Putamen (tissue), 1 donor: ENCODE data around the gene WNT9A.

ENCODE experiments used
- DNase-seq: peaks from one replicate; pipeline ENCODE4 v3.0.0-alpha.2; 2016; ENCODE audit warnings: low spot score

WNT9A gene

GRCh38 chr1:227897704-227898438, 49.9 kb downstream of the WNT9A start:
- DNase-seq: no peak

DNA sequence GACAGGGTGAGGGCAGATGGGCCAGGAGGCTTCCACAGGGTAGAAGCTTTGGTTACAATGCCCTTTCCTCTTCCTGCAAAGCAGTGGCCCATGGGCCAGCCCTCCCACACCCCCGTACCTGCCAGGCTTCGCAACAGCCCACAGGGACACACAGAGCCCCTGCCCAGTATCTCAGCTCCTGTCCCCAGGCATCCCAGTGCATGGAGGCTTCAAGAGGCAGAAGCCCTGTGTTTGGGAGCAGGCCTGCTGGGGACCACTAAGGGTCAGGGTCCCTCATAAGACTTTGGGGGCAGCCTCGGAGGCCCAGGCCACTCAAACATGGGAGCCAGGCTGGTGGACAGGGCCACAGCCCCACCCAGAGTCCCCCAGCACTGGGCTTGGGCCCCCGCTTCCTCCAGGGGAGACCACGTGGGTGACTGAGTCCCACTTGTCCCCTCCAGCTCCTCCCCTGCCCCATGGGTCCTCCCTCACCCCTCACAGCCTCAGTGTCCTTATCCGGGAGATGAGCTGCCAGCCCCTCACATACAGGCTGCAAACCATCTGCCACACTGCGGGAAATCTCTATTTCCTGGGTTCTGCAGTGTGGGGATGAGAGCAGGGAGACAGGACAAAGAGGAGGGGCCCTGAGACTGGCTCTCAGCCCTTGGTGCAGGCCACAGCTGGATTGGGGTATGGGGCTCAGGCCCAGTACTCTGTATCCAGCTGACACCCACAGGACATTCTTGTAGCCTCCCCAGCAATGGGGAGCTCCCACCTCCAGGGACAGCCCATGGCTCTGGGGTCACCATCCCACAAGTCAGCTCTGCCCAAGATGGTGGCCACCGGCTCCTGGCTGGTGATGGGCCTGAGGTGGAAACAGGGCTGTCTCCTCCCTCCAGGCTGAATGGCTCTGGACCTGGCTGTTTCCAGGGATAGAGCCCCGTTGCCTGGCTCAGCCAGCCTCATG, 50.7 kb downstream of the WNT9A start:
- DNase-seq: no peak

DNA sequence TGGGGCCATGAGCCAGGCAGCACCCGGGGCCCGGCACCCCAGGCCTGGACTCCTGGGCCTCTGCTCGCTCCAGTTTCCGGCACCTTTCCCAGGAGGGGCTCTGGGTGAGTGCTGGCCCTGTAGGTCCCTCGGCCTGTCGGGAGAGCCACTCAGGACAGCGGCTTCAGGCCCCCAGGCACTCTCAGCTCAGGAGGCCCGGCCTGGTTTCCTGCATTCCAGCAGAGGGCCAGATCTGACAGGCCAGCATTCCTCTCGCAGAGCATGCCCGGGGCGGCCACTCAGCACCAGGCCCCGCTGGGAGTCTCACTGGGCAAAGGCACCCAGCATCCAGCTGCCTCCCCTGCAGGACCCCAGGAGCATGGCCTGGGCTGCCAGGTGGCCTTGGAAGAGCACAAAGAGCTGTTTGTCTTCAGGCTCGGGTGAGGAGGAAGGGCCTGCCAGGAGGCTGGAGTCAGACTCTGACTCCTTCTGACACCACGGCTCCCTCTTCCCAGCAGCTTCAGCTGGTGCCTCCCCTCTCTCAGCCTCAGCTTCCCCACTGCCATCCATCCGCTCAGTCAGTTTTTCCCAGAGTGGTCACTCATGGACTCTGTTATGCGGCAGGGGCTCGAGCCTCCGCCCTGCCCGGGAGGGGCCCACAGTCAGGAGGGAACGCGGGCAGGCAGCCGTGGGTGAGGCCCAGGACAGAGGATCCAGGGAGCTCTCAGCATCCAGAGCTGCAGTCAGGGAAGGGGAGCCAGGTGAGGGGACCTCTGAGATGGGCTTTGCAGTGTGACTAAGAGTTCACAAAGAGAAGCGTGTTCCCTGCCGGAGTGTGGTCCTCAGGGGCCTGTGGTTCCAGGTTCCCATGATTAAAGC, 51.7 kb downstream of the WNT9A start:
- DNase-seq: peak; percentile 70

DNA sequence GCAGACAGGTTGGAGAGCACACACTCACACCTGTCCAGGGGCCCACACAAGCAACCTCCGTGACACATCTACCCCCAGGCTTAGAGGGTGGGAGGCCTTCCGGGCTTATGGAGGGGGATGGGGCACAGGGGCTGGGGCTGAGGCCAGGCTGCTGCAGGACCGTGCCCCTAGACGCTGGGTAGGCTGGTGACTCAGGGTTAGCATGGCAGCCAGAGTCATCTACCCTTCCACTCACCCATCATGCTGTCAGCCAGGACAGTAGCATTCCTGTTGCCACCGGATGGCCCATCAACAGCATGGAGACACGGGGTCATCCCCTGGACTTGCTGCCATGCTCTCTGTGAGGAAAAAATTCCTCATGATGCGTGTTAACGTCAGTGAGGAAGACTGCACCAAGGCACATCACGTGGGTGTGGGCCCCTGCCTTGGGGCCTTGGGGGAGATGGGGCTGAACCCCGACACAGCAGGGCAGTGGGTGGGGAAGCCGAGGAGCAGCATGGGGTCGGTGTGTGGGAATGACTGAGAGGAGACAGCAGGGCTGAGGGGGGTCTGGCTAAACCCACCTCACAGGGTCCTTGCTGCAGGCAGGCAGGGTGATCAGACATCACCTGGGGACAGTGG, 52.8 kb downstream of the WNT9A start:
- no peak for DNase-seq

- DNase-seq: no peak
Observed at GRCh38 chr1:227893949-227894721, 53.6 kb downstream of the WNT9A start.

GRCh38 chr1:227893300-227893948, 54.3 kb downstream of the WNT9A start:
- no peak for DNase-seq

DNA sequence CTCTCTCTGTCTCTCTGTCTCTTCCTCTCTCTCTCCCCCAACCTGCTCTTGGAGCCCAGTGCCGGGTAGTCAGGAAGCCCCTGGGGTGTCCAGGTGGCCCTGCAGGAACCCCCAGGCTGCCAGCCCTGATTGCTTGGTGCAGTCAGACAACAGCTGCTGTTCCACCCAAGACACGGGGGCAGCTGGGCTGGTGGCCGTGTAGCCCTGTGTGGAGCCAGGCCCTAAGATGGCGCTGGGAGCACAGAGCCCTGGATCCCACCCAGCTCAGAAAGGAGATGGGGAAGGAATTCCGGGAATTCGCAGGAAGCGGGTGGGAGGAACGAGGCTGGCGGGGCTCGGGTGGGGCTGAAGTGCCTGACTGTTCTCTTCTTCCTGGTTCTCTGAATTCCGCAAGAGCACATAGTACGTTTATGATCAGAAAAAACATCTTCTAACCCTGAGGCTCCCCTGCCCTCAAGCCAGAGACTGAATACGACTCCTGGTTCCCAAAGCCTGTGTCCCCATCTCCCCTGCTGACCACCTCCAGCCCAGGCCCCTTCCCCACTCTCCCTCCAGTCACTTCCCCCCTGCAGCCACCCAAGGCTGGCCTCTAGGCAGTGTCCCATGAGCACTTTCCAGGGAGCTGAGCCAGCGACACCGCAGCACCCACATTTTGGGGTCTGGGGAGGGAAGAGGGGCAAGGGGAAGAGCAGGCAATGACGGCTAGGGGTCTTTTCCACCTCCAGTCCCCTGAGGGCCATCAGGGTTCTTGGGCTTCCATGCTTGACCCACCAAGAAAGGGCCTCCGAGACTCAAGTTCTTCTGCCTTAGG, 55.0 kb downstream of the WNT9A start:
- no peak for DNase-seq

DNA sequence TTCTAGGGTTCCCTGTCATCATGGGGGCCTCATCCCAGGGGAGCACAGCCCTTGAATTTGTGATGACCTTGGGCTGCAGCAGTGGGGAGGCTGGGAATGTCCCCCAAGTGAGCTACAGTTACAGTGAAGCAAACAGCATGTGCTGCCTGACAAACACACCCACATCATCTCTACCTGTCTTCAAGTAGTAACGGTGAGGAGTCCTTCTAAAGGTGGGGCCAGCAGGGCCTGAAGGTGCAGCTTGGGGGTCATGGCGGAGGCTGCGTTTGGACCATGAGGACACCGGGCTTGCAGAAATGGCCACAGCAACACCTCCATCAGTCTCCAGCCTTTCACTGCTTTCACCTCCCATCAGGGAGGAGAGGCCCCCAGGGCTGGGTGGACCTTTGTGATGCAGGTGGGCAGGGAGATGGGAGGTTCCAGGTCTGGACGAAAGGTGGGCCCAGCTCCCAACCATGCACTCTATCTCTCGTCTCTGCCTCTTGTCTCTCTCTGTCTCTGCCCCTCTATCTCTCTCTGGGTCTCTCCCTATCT, 55.7 kb downstream of the WNT9A start:
- no peak for DNase-seq

GRCh38 chr1:227891223-227891954, 56.3 kb downstream of the WNT9A start:
- DNase-seq: no peak

- DNase-seq: no peak
Observed at GRCh38 chr1:227890451-227891222, 57.1 kb downstream of the WNT9A start.

DNA sequence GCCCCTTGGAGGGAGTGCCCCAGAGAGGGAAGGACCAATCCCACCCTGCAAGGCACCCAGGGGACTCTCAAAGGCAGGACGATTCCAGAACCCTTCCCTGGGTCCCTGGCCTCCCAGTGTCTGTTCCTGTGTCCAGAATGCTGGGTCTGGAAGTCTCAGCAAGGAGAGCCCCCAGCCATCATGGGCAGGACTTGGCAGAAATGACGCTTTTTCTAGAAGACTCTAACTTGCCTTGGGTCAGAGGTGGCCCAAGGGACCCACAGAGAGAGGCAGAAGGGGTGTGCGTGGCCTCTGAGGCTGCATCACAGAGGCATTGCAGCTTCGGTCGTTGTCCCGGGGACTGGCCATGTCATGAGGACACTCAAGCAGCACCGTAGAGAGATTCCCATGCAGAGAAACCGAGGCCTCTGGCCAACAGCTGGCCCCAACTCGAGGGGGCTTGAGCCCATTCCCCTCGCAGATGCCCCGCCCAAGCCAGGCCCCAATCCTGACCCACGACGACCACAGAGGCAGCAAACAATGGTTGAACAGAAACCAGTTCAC, 57.8 kb downstream of the WNT9A start:
- no peak for DNase-seq

DNA sequence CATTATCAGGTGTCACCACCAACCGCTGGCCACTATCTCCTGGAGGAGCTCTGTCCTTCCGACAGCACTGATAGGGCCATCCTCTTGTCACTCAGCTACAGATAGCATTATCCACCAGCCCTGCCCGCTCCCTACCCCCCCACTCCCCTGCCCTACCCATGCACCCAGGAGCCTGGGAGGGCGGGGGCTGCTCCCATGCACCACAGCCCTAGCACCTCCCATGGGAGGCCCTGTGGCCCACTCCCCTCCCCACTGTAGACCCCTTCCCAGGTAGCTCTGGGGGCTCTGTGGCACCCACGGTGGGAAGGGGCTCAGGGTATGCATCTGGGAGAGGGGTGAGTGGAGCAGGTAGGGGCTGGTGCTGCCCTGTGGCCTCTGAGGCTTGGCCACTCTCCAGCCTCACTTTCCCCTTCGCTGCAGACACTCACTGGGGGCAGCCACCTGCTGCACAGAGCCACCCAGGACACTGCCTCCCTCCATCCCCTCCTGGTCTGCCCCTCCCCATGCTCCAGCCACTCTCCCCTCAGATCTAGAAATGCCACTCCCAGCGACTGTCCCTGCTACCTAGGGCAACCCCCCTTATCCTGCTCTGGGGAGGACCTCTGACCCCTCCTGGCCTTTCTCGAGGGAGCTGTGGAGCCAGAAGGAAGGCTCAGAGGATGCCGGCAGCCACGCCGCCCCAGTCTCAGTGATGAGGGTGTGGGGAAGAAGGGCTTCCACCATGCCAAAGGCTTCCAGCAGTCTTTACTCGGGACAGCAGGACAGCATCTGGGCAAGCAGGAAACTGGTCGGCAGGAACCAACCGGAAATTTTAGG, 58.5 kb downstream of the WNT9A start:
- DNase-seq: no peak

DNA sequence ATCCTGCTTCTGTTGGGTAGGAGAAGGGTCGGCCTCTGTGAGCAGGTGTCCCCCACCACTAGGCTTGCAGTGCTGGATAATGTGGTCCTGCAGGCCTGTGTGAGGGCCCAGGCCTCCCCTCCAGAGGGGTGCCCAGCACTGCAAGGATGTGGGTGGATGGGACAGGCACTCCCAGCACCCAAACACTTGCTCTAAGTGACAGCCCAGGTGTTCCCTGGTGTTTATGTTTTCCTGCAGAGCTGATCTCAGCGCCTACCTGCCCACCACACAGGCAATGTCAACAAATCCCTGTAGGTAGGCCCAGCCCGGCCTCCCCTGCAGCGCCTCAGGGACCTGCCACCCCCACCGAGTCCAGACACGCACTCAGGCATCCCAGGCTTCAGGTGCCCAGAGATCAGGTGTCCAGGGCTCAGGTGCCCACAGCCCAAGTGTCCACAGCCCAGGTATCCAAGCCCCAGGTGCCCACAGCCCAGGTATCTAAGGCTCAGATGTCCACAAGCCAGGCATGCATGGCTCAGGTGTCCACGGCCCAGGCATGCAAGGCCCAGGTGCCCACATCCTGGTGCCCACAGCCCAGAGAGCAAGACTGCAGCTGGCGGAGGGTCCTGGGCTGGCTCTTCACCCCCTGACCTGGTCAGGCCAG, 59.2 kb downstream of the WNT9A start:
- no peak for DNase-seq

GRCh38 chr1:227887697-227888403, 59.9 kb downstream of the WNT9A start:
- DNase-seq: peak; percentile 28

GRCh38 chr1:227886993-227887696, 60.6 kb downstream of the WNT9A start:
- no peak for DNase-seq
